NT2/D1 (cell line): Measurements from ENCODE around the gene PROM1.

Experiments
- DNase-seq: peaks from one replicate; pipeline ENCODE4 v3.0.0-alpha.2; 2011; ENCODE audit warnings: low read depth, low spot score
- H3K27me3 ChIP-seq: 2 replicates; pipeline ENCODE4 v1.6.0; 2011; ENCODE audit warnings: mild to moderate bottlenecking; ENCODE audit not compliant: insufficient read length, insufficient read depth
- H3K36me3 ChIP-seq: 2 replicates; pipeline ENCODE4 v1.6.1; 2011; ENCODE audit warnings: mild to moderate bottlenecking, low read length, mixed read lengths; ENCODE audit not compliant: insufficient read depth, insufficient read length
- H3K4me1 ChIP-seq: 2 replicates; pipeline ENCODE4 v1.5.1; 2011; ENCODE audit not compliant: insufficient read depth, insufficient read length
- H3K4me3 ChIP-seq: 2 replicates; pipeline ENCODE4 v1.5.1; 2011; ENCODE audit warnings: low read depth; ENCODE audit not compliant: insufficient read length
- H3K9ac ChIP-seq: 2 replicates; pipeline ENCODE4 v1.6.0; 2011; ENCODE audit warnings: low read depth; ENCODE audit not compliant: insufficient read length
- H3K9me3 ChIP-seq: 2 replicates; pipeline ENCODE4 v1.5.1; 2011; ENCODE audit warnings: mild to moderate bottlenecking, low read length; ENCODE audit not compliant: insufficient read depth
- SUZ12 ChIP-seq: IDR thresholded peaks from 2 replicates; pipeline ENCODE4 v1.6.1; 2011; ENCODE audit not compliant: insufficient read length, insufficient read depth; ENCODE audit errors: extremely low read depth
- YY1 ChIP-seq: IDR thresholded peaks from 2 replicates; pipeline ENCODE4 v1.6.1; 2011; ENCODE audit not compliant: insufficient read length, insufficient read depth
- ZNF274 ChIP-seq: IDR thresholded peaks from 2 replicates; pipeline ENCODE4 v1.6.1; 2011; ENCODE audit warnings: mild to moderate bottlenecking, low read depth, low read length

The PROM1 gene

GRCh38 chr4:16109256-16109655 is 25.4 kb upstream of the PROM1 start:
- Histone ChIP-seq H3K4me1 (no peaks in the 10 kb centered on the region), H3K27me3 (peaks cover 5% of the 10 kb centered on the region), H3K36me3 (no peaks in the 10 kb centered on the region), H3K9ac (no peak overlapping the region), H3K9me3 (no peaks in the 10 kb centered on the region), H3K4me3 (no peak overlapping the region)
- no peak for DNase-seq
- TF ChIP-seq YY1, result no peak
- no peak for TF ChIP-seq SUZ12
- no peak for TF ChIP-seq ZNF274

GRCh38 chr4:16106956-16107355 is 23.1 kb upstream of the PROM1 start:
- no peaks in the 10 kb centered on the region for H3K36me3 ChIP-seq
- H3K9me3 ChIP-seq, result no peaks in the 10 kb centered on the region
- no peak for DNase-seq
- no peak overlapping the region for H3K9ac ChIP-seq
- H3K27me3 ChIP-seq, result peaks cover 5% of the 10 kb centered on the region
- TF ChIP-seq SUZ12, result no peak
- TF ChIP-seq ZNF274, result no peak
- no peak for TF ChIP-seq YY1
- H3K4me1 ChIP-seq, result no peaks in the 10 kb centered on the region
- H3K4me3 ChIP-seq, result no peak overlapping the region

GRCh38 chr4:16104520-16104919 is 20.7 kb upstream of the PROM1 start:
- no peaks in the 10 kb centered on the region for H3K36me3 ChIP-seq
- H3K9ac ChIP-seq, result no peak overlapping the region
- no peak overlapping the region for H3K4me3 ChIP-seq
- no peak for DNase-seq
- no peaks in the 10 kb centered on the region for H3K9me3 ChIP-seq
- H3K27me3 ChIP-seq, result no peaks in the 10 kb centered on the region
- H3K4me1 ChIP-seq, result no peaks in the 10 kb centered on the region
- TF ChIP-seq ZNF274 (no peak), SUZ12 (no peak), YY1 (no peak)

- no peaks in the 10 kb centered on the region for H3K27me3 ChIP-seq
- DNase-seq, result no peak
- no peaks in the 10 kb centered on the region for H3K4me1 ChIP-seq
- no peaks in the 10 kb centered on the region for H3K36me3 ChIP-seq
- no peak for TF ChIP-seq SUZ12
- TF ChIP-seq ZNF274, result no peak
- TF ChIP-seq YY1, result no peak
- H3K4me3 ChIP-seq, result no peak overlapping the region
- no peak overlapping the region for H3K9ac ChIP-seq
- no peaks in the 10 kb centered on the region for H3K9me3 ChIP-seq
These were observed 18.5 kb upstream of the PROM1 start for GRCh38 chr4:16102356-16102755.

GRCh38 chr4:16100833-16101232 is 17.0 kb upstream of the PROM1 start:
- H3K36me3 ChIP-seq, result no peaks in the 10 kb centered on the region
- H3K4me1 ChIP-seq, result no peaks in the 10 kb centered on the region
- no peak overlapping the region for H3K4me3 ChIP-seq
- DNase-seq, result no peak
- no peaks in the 10 kb centered on the region for H3K9me3 ChIP-seq
- TF ChIP-seq ZNF274, result no peak
- TF ChIP-seq SUZ12, result no peak
- TF ChIP-seq YY1, result no peak
- no peak overlapping the region for H3K9ac ChIP-seq
- H3K27me3 ChIP-seq, result no peaks in the 10 kb centered on the region

- Histone ChIP-seq H3K36me3 (no peaks in the 10 kb centered on the region), H3K4me1 (no peaks in the 10 kb centered on the region), H3K4me3 (no peak overlapping the region), H3K9me3 (peaks cover 11% of the 10 kb centered on the region; the same call in 1 of the 2 replicates), H3K9ac (no peak overlapping the region), H3K27me3 (no peaks in the 10 kb centered on the region)
- TF ChIP-seq YY1, result no peak
- TF ChIP-seq SUZ12, result no peak
- no peak for TF ChIP-seq ZNF274
- no peak for DNase-seq
These were observed 9.0 kb upstream of the PROM1 start for GRCh38 chr4:16092682-16093319.

GRCh38 chr4:16090096-16090705 is 6.4 kb upstream of the PROM1 start:
- Histone ChIP-seq H3K9ac (no peak overlapping the region), H3K27me3 (peaks cover 4% of the 10 kb centered on the region), H3K4me1 (no peaks in the 10 kb centered on the region), H3K36me3 (no peaks in the 10 kb centered on the region), H3K9me3 (peaks cover 11% of the 10 kb centered on the region; the same call in 1 of the 2 replicates), H3K4me3 (no peak overlapping the region)
- no peak for TF ChIP-seq YY1
- TF ChIP-seq SUZ12, result no peak
- no peak for TF ChIP-seq ZNF274
- no peak for DNase-seq
